Measurements from ENCODE around the gene ZNF783.
"Not testable (repeated sequence)": the region's sequence is repeated elsewhere in the genome, so short reads cannot be mapped to it uniquely, and the experiment has no call there.

- TF ChIP-seq AFF4 (CRISPR knock-in tag; IDR thresholded peaks at IDR 0.05; ENCODE audit: borderline replicate concordance); SMAD3 (CRISPR knock-in tag; IDR thresholded peaks at IDR 0.05; ENCODE audit: borderline replicate concordance); CTCF (IDR thresholded peaks at IDR 0.05); SMAD4 (CRISPR knock-in tag; IDR thresholded peaks at IDR 0.05): not testable (repeated sequence)
These were observed 70.8 kb downstream of the ZNF783 start for GRCh38 chr7:149332602-149333320.
